Stimulated activated effector memory CD8-positive, alpha-beta T cell treated with anti-CD3 and anti-CD28 coated beads, Interleukin-12 subunit alpha, Interleukin-12 subunit beta, amount 100 ng/mL, for 72 hours (primary cell): ENCODE data around the gene PADI1.

Source experiments
- ATAC-seq: fragments of 150-1000 bp; cut with Tn5 transposase; 2 replicates; pipeline ENCODE4 v1.10.0; 2021
- DNase-seq, 2 donors: peaks; one replicate each; pipeline ENCODE4 v3.0.0; 2021 to 2022; ENCODE audit warnings: low spot score in 2 of 2
- H3K27ac Mint-ChIP-seq: one replicate; pipeline ENCODE4 v1.8.0; 2022; ENCODE audit warnings: mild to moderate bottlenecking, mixed read lengths
- H3K36me3 Mint-ChIP-seq: one replicate; pipeline ENCODE4 v1.8.0; 2022; ENCODE audit warnings: mild to moderate bottlenecking, mixed read lengths
- H3K4me1 Mint-ChIP-seq: one replicate; pipeline ENCODE4 v1.8.0; 2022; ENCODE audit warnings: mixed read lengths
- H3K4me3 Mint-ChIP-seq: one replicate; pipeline ENCODE4 v1.8.0; 2022; ENCODE audit warnings: mild to moderate bottlenecking, mixed read lengths
- H3K9me3 Mint-ChIP-seq: one replicate; pipeline ENCODE4 v1.8.0; 2022; ENCODE audit warnings: mixed read lengths

The PADI1 gene

DNA sequence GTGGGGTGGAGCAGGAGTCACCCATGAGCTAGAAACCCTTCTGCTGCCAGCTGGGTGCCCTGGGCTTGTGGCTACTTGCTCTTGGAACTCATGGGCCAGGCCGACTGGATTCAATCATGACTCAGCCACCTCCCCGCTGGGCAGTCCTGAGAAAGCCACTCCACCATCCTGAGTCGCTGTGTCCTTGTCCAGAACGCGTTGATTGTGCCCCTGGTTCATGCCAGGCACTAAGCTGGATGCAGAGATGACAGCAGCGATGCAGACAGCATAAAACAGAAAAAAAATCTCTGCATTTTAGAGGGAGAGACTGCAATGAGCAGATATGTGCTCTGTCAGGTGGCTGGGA lies 10.6 kb downstream of the PADI1 start:
- Mint-ChIP-seq H3K9me3 (no peaks in the 10 kb centered on the region), H3K36me3 (no peaks in the 10 kb centered on the region), H3K4me3 (no peak overlapping the region), H3K27ac (peak overlapping the region; percentile 5), H3K4me1 (peaks cover 48% of the 10 kb centered on the region)
- ATAC-seq, result no peak
- no peak for DNase-seq

DNA sequence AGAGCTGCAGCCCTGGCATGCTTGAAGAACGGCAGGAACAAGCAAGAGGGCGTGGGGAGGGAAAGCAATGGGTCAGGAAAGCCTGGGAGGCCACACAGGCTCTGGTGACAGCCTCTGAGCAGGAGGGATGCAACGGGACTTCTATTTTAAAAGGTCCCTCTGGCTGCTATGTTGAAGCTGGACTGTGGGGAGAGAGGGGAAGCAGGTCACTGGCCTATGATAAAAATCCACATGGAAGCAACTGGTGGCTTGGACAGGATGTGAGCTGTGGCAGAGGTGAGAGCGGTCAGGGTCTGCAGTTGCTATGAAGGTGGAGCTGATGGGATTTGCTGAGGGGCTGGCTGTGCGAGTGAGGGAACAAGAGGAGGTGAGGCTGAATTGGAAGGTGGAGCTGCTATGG lies 11.2 kb downstream of the PADI1 start:
- Mint-ChIP-seq H3K4me1 (peaks cover 42% of the 10 kb centered on the region), H3K4me3 (no peak overlapping the region), H3K27ac (peak overlapping the region; percentile 5), H3K36me3 (no peaks in the 10 kb centered on the region), H3K9me3 (no peaks in the 10 kb centered on the region)
- DNase-seq (no peak), ATAC-seq (no peak)

DNA sequence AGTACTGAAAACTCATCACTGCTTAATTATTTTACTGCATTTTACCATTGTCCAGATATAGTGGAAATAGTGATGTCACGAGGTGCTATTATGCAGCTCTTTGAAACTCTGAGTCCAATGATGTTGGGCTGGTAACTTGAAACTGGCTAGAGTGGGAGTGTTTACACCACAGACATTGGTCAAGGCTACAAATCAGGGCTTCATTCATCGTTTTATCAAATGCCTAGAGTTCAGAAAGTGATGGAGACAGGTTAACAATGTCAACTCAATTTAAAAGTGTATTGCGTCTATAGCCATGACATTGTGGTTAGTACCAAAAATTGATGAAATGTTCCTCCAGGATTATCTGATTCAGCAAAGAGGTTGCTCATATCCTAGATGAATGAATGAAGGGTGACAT lies 12.7 kb downstream of the PADI1 start:
- DNase-seq (no peak), ATAC-seq (no peak)
- peaks cover 34% of the 10 kb centered on the region for H3K4me1 Mint-ChIP-seq
- no peak overlapping the region for H3K27ac Mint-ChIP-seq
- no peaks in the 10 kb centered on the region for H3K9me3 Mint-ChIP-seq
- H3K4me3 Mint-ChIP-seq, result no peak overlapping the region
- no peaks in the 10 kb centered on the region for H3K36me3 Mint-ChIP-seq

DNA sequence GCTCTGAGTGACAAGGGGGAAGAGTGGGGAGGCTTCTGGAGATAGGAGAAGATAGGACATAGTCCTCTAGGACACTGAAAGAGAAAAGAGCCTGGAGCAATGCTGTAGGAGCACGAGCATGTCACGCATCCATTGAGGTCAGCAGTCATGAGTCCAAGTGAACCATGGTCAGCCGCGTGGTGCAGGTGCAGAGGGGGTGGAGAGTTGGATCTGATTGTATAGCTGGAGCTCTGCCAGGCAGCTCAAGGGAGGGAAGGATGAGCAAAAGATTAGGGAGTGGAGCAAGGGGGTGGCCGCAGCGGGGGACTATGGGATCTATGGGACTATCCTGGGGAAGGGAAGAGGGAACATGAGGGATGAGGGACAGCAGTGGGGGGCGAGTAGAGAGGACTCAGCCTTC lies 14.0 kb downstream of the PADI1 start:
- H3K36me3 Mint-ChIP-seq, result no peaks in the 10 kb centered on the region
- ATAC-seq (no peak), DNase-seq (no peak)
- no peak overlapping the region for H3K4me3 Mint-ChIP-seq
- H3K27ac Mint-ChIP-seq, result no peak overlapping the region
- H3K9me3 Mint-ChIP-seq, result no peaks in the 10 kb centered on the region
- H3K4me1 Mint-ChIP-seq, result peaks cover 20% of the 10 kb centered on the region

DNA sequence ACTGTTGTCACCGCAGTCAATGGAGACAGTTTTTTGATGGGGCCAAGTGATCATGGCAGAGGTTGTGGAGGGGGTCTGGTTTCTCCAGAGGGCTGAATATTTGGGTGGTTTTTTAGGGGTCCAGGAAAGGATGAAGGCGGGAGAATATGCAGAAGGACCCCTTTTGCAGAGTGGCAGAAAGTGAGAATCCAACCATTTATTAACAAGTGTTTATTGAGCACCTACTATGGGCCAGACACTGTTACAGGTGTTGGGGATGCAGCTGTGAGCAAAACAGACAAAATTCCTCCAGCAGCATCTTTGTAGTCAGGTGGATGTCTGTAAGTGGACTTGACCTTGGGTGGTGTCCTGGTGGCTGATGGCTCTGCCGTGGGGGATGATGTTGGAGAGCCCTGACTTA lies 15.4 kb downstream of the PADI1 start:
- no peak for DNase-seq
- H3K4me1 Mint-ChIP-seq, result peaks cover 10% of the 10 kb centered on the region
- no peak overlapping the region for H3K4me3 Mint-ChIP-seq
- no peak for ATAC-seq
- H3K27ac Mint-ChIP-seq, result no peak overlapping the region
- H3K9me3 Mint-ChIP-seq, result no peaks in the 10 kb centered on the region
- H3K36me3 Mint-ChIP-seq, result no peaks in the 10 kb centered on the region

DNA sequence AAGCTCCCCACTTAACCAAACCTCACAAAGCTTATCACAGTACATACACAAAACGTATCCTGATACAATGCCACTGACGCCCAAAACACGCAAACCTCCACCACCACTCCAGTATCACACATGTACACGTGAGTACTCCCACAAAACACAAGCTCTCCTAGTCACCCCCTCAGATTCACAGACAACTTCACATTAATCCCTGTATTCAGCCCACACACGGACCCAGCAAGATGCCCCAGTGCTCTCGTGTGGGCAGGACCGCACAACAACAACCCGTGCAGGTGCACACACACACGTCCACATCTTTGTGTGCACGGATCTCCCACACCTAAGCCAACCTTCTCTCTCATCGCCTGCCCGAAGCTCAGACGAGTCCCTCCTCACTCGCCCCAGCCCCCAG lies 17.6 kb downstream of the PADI1 start:
- DNase-seq (no peak), ATAC-seq (no peak)
- H3K9me3 Mint-ChIP-seq, result no peaks in the 10 kb centered on the region
- no peaks in the 10 kb centered on the region for H3K4me1 Mint-ChIP-seq
- H3K4me3 Mint-ChIP-seq, result no peak overlapping the region
- no peaks in the 10 kb centered on the region for H3K36me3 Mint-ChIP-seq
- H3K27ac Mint-ChIP-seq, result no peak overlapping the region

DNA sequence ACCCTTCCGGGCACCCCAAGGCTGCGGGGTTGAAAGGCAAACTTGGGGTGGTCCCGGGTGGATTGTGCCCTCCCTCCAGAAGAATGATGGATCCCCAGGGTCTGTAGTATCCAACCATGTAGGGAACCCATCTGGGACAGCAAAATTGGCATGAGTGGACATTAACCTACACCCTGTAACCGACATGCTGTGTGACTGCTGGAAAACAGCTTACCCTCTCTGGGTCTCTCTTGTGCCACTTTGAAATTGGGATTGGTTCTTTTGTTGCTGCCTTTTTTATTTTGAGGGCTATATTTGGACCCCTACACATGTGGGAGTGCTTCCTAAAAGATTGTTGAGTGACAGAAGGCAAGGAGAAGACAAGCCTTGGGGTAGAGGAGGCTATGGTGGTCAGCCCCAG lies 19.5 kb downstream of the PADI1 start:
- Mint-ChIP-seq H3K27ac (no peak overlapping the region), H3K4me1 (no peaks in the 10 kb centered on the region), H3K9me3 (no peaks in the 10 kb centered on the region), H3K36me3 (no peaks in the 10 kb centered on the region), H3K4me3 (no peak overlapping the region)
- no peak for ATAC-seq
- DNase-seq, result no peak

DNA sequence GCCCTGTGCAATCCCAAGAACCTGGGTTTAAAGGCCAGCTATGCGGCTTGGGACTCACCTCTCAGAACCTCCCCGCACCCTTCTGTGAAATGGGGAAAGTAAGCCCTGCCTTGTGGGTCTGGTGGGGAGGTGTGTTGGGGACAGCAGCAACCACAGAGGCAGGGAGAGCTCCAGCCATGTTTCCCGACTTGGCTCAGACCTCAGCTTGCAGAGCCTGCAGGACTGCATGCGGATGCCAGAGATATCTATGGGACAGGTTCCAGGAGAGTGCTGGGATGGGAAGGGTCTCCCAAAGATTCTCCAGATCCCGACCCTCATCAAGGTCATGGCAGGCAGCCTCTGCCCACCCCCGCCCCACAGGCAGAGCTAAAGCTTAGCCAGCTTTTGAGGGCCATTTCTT lies 20.2 kb downstream of the PADI1 start:
- Mint-ChIP-seq H3K9me3 (no peaks in the 10 kb centered on the region), H3K4me3 (no peak overlapping the region), H3K36me3 (no peaks in the 10 kb centered on the region), H3K27ac (no peak overlapping the region), H3K4me1 (no peaks in the 10 kb centered on the region)
- no peak for ATAC-seq
- DNase-seq, result no peak

DNA sequence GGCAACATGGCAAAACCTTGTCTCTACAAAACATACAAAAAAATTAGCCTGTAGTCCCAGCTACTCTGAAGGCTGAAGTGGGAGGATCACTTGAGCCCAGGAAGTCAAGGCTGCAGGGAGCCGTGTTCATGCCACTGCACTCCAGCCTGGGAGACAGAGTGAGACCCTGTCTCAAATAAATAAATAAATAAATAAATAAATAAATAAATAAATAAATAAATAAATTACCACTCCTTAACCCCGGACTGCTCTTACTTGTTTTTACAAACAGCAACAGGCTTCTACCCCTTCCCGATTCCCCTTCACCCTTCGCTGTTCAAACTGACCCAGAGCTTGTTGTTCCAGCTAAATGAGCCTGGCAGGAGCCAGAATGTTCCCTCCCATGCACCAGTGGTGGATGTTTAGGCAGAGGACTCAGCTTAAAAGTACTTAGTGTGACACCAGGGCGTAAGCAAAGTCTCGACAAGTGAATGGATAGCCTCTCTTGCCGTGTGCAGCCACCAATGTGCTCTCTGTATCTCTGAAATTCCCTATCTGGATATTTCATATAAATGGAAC lies 22.5 kb downstream of the PADI1 start:
- no peak for DNase-seq
- H3K4me1 Mint-ChIP-seq, result no peaks in the 10 kb centered on the region
- no peak overlapping the region for H3K27ac Mint-ChIP-seq
- no peaks in the 10 kb centered on the region for H3K9me3 Mint-ChIP-seq
- no peak for ATAC-seq
- no peak overlapping the region for H3K4me3 Mint-ChIP-seq
- H3K36me3 Mint-ChIP-seq, result no peaks in the 10 kb centered on the region

DNA sequence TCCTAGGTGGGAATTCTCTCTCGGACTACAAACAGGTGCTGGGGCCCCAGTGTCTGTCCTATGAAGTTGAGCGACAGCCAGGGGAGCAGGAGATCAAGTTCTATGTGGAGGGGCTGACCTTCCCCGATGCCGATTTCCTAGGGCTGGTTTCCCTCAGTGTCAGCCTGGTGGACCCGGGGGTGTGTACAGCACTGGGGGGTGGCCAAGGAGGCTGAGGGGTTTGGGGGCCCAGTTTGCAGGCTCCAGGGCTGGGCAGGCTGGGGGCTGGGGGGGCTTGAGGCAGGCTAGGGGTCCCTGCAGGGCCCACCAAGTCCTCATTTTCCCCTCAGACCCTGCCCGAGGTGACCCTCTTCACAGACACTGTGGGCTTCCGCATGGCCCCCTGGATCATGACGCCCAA lies 23.7 kb downstream of the PADI1 start:
- Mint-ChIP-seq H3K9me3 (no peaks in the 10 kb centered on the region), H3K27ac (no peak overlapping the region), H3K4me3 (no peak overlapping the region), H3K36me3 (no peaks in the 10 kb centered on the region), H3K4me1 (no peaks in the 10 kb centered on the region)
- DNase-seq, result no peak
- no peak for ATAC-seq

DNA sequence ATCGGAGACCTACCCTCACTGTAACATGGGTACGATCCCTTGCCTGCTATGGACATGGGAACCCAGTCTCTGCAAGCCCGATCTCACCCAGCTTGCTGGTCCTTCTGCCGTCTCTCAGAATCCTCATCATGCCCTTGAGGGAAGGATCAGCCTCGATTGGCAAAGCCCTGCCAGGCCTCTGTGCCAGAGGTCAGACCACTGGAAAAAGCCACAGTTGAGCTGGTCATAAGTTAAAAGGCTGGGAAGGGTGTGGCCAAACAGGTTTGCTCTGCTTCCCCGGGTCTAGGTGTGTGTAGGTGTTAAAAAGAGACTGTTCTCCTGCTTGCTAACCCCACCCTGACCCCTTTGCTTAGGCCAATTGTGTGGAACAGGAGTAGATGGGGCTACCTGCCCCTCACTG lies 24.5 kb downstream of the PADI1 start:
- no peak for ATAC-seq
- no peak for DNase-seq
- H3K36me3 Mint-ChIP-seq, result no peaks in the 10 kb centered on the region
- H3K27ac Mint-ChIP-seq, result no peak overlapping the region
- H3K9me3 Mint-ChIP-seq, result no peaks in the 10 kb centered on the region
- H3K4me1 Mint-ChIP-seq, result no peaks in the 10 kb centered on the region
- no peak overlapping the region for H3K4me3 Mint-ChIP-seq

DNA sequence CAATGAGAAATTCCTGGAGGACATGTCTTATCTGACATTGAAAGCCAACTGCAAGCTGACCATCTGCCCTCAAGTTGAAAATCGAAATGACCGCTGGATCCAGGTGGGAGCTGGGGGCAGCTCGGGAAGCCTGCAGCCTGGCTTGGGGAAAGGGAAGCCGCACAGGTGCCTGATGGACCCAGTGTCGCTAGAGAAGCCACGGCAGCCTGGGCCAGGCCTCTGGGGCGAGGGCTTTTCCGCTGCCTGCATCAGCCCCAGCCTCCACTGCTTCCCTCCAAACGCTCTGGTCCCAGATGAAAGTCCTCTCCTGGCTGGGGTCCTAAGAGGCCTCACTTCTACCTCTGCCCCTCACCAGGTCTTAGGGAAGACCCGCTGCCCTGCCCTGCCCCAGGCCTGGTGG lies 25.2 kb downstream of the PADI1 start:
- ATAC-seq, result no peak
- Mint-ChIP-seq H3K27ac (no peak overlapping the region), H3K9me3 (no peaks in the 10 kb centered on the region), H3K36me3 (no peaks in the 10 kb centered on the region), H3K4me1 (no peaks in the 10 kb centered on the region), H3K4me3 (no peak overlapping the region)
- DNase-seq, result no peak

DNA sequence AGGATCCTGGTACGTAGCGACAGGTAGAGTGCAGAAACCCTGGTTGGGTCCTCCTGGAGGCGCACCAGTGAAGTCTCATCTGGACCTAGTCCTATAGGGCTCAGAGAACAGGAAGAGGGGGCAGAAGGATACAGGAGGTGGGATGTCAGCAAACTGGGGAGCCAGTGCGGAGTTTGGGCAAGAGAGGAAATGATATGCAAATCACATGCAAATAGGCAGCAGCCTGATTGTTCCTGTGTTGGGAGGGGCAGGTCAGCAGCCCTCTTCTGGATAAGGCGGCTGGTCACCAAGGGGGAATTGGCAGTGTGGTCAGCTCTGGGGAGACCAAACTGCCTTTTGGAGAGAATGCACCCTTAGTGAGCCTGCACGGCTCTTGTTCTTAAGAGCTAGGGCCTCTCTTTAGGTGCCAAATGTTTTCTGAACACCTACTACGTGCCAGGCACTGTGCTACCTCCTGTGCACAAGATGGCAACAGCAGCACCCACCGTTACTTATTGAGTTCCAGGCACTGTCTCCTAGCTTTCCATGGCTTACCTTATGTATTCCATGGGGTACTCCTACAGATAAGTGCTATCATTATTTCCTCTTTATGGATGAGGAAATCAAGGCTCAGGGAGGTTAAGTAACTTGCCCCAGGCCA lies 25.9 kb downstream of the PADI1 start:
- no peaks in the 10 kb centered on the region for H3K9me3 Mint-ChIP-seq
- H3K36me3 Mint-ChIP-seq, result no peaks in the 10 kb centered on the region
- H3K4me3 Mint-ChIP-seq, result no peak overlapping the region
- ATAC-seq (no peak), DNase-seq (no peak)
- H3K27ac Mint-ChIP-seq, result no peak overlapping the region
- no peaks in the 10 kb centered on the region for H3K4me1 Mint-ChIP-seq

DNA sequence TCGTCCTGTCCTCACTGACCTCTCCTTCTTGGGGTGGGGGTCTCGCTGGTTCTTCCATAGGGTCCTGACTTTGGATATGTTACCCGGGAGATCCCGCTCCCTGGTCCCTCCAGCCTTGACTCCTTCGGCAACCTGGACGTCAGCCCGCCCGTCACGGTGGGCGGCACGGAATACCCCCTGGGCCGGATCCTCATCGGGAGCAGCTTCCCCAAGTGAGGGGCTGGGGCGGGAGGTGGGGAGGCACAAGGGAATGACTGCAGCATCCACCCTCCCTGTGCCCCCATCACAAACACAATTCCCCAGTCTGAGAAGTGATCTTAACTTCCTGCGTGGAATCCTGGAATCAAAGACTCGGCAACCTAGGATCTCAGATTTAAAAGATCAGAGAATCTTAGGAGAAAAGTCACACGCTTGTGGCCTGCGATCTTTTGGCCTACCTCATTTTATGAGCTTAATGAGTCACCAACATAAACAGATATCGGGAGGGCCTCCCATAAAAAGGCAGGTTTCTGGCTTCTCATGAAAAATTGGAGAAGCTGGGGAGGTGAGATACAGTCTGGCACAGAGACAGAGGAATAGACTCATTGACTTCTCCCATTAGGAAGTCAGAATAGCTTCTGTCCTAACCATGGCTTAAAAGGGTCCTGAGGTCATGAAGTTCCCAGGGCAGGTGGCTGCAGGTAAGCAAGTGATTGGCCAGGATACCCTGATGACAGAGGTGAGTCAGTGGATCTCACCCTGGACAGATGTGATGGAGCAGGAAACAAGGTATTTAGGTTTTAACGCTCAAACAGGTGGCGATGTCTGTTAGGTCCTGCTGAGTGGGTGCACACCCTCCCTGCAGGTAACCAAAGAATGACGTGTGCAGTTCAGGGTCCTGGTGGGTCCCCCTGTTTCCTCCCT lies 28.1 kb downstream of the PADI1 start:
- Mint-ChIP-seq H3K9me3 (no peaks in the 10 kb centered on the region), H3K4me1 (peaks cover 6% of the 10 kb centered on the region), H3K36me3 (no peaks in the 10 kb centered on the region), H3K27ac (peak overlapping the region; percentile 32), H3K4me3 (no peak overlapping the region)
- no peak for DNase-seq
- no peak for ATAC-seq

DNA sequence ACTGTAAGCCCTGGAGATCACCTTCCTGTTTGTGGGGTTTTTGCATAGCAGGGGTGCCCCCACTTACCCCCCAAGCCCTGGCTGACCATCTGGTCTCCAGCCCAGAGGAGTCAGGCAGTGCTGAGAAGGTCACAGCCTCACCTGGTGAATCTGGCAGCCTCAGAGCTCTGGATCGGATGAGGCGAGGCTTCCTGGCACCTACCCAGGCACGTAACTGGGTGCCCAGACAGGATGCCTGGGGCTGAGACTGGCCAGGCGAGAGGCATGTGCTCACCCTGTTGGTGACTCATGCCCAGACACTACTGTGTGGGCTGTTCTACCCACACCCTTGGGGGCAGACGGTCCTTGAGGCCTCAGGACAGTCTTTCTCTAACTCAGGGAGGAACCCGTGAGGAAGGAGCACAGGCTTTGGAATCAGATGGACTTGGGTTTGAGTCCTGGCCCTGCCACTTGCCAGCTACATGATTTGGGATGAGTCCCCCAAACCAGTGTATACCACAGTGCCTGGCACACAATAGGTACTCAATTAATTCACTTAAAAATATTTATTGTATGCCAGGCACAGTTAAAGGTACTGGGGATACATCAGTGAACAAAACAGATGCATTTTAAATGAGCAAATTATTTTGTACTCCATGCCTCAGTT lies 28.9 kb downstream of the PADI1 start:
- Mint-ChIP-seq H3K9me3 (no peaks in the 10 kb centered on the region), H3K27ac (peak overlapping the region; percentile 32), H3K36me3 (no peaks in the 10 kb centered on the region), H3K4me1 (peaks cover 6% of the 10 kb centered on the region), H3K4me3 (no peak overlapping the region)
- ATAC-seq, result peak; percentile 73
- DNase-seq, result no peak

DNA sequence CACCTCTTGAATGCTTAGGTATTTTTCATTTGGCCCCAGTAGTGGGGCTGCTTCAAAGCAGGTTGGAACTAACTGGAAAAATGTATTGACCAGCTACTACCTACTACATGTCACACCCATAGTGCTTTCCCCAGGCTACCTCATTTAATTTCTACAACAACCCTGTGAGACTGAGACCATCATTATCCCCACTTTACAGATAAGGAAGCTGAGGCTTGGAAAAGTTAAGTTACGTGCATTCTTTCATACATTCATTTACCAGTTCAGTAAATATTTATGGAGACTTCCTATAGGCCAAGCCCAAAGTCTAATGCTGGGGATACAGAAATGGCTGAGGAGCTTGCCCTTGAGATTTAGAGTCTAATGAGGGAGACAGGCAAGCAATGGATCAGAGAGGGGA lies 29.5 kb downstream of the PADI1 start:
- H3K27ac Mint-ChIP-seq, result no peak overlapping the region
- no peak overlapping the region for H3K4me3 Mint-ChIP-seq
- no peaks in the 10 kb centered on the region for H3K36me3 Mint-ChIP-seq
- ATAC-seq (no peak), DNase-seq (no peak)
- H3K4me1 Mint-ChIP-seq, result peaks cover 6% of the 10 kb centered on the region
- H3K9me3 Mint-ChIP-seq, result no peaks in the 10 kb centered on the region
